ENCODE data around the gene ADARB2. TPM values are rescaled to one million over a fixed set of nuclear protein-coding genes. Genes with fewer than 3 reads are reported as not detected.

Gene ADARB2
- total and polyA plus RNA-seq, 3 experiments from 2014 or later = not detected

- POLR2A ChIA-PET = no interaction called here
- H3K36me3 ChIP-seq (ENCODE audit: insufficient read depth, low read length) = no peaks in the 10 kb centered on the region
- peak overlapping the region in 1 of 8 donors; percentile 29 for H3K27ac Mint-ChIP-seq
- no peaks in the 10 kb centered on the region for H3K9me3 ChIP-seq (ENCODE audit: low read length)
- peaks cover under 1 to 16% of the 10 kb centered on the region in 2 donors for H3K27me3 Mint-ChIP-seq
- H3K27me3 ChIP-seq (ENCODE audit: insufficient read depth, low read length, poor library complexity, severe bottlenecking) = no peaks in the 10 kb centered on the region
- no peak overlapping the region for H3K4me3 Mint-ChIP-seq
- peaks cover 0 to 3% (median 0%) of the 10 kb centered on the region in 5 donors for H3K9me3 Mint-ChIP-seq
- H3K36me3 Mint-ChIP-seq = no peaks in the 10 kb centered on the region
- CTCF ChIA-PET = no interaction called here
- no peak overlapping the region for H3K4me3 ChIP-seq (ENCODE audit: low read length)
- no peak for DNase-seq
- peaks cover 0 to 6% (median 5%) of the 10 kb centered on the region in 3 donors for H3K4me1 Mint-ChIP-seq
- H3K4me1 ChIP-seq (ENCODE audit: insufficient read depth, low read length) = no peaks in the 10 kb centered on the region
- no peak overlapping the region for H3K27ac ChIP-seq (ENCODE audit: low read depth, low read length)
Observed at GRCh38 chr10:1663226-1663625, 74.1 kb downstream of the ADARB2 start.

- Histone ChIP-seq H3K27me3 (ENCODE audit: insufficient read depth, low read length, poor library complexity, severe bottlenecking) (no peaks in the 10 kb centered on the region), H3K27ac (ENCODE audit: low read depth, low read length) (no peak overlapping the region), H3K9me3 (ENCODE audit: low read length) (no peaks in the 10 kb centered on the region), H3K4me1 (ENCODE audit: insufficient read depth, low read length) (no peaks in the 10 kb centered on the region), H3K36me3 (ENCODE audit: insufficient read depth, low read length) (no peaks in the 10 kb centered on the region), H3K4me3 (ENCODE audit: low read length) (no peak overlapping the region)
- H3K9me3 Mint-ChIP-seq = peaks cover 0 to 3% (median 0%) of the 10 kb centered on the region in 5 donors
- H3K4me1 Mint-ChIP-seq = peaks cover 0 to 6% (median 5%) of the 10 kb centered on the region in 3 donors
- H3K27ac Mint-ChIP-seq = peak overlapping the region in 4 of 8 donors; percentile 27 to 93 (median 64)
- ChIA-PET CTCF (no interaction called here), POLR2A (no interaction called here)
- no peaks in the 10 kb centered on the region for H3K36me3 Mint-ChIP-seq
- peak overlapping the region in 2 of 7 donors; percentile 57 to 77 for H3K4me3 Mint-ChIP-seq
- peak in 2 of 5 donors; percentile 15 for DNase-seq
- H3K27me3 Mint-ChIP-seq = peaks cover 4 to 16% of the 10 kb centered on the region in 2 donors
Observed at GRCh38 chr10:1662438-1663025, 74.8 kb downstream of the ADARB2 start.

- H3K27me3 Mint-ChIP-seq = peaks cover 4 to 16% of the 10 kb centered on the region in 2 donors
- Histone ChIP-seq H3K27me3 (ENCODE audit: insufficient read depth, low read length, poor library complexity, severe bottlenecking) (no peaks in the 10 kb centered on the region), H3K9me3 (ENCODE audit: low read length) (no peaks in the 10 kb centered on the region), H3K4me3 (ENCODE audit: low read length) (no peak overlapping the region), H3K4me1 (ENCODE audit: insufficient read depth, low read length) (no peaks in the 10 kb centered on the region), H3K27ac (ENCODE audit: low read depth, low read length) (no peak overlapping the region), H3K36me3 (ENCODE audit: insufficient read depth, low read length) (no peaks in the 10 kb centered on the region)
- no peak for DNase-seq
- H3K4me3 Mint-ChIP-seq = no peak overlapping the region
- H3K4me1 Mint-ChIP-seq = peaks cover 0 to 6% (median 5%) of the 10 kb centered on the region in 3 donors
- ChIA-PET POLR2A (no interaction called here), CTCF (no interaction called here)
- H3K27ac Mint-ChIP-seq = peak overlapping the region in 1 of 8 donors; percentile 70
- peaks cover 0 to 3% (median 0%) of the 10 kb centered on the region in 5 donors for H3K9me3 Mint-ChIP-seq
- H3K36me3 Mint-ChIP-seq = no peaks in the 10 kb centered on the region
Observed at GRCh38 chr10:1661859-1662437, 75.4 kb downstream of the ADARB2 start.

- no peak overlapping the region for H3K27ac ChIP-seq (ENCODE audit: low read depth, low read length)
- H3K9me3 Mint-ChIP-seq = peaks cover 0 to 1% (median 0%) of the 10 kb centered on the region in 5 donors
- no peak for DNase-seq
- no peaks in the 10 kb centered on the region for H3K36me3 Mint-ChIP-seq
- peak overlapping the region in 1 of 8 donors; percentile 70 for H3K27ac Mint-ChIP-seq
- no peaks in the 10 kb centered on the region for H3K27me3 ChIP-seq (ENCODE audit: insufficient read depth, low read length, poor library complexity, severe bottlenecking)
- POLR2A ChIA-PET = no interaction called here
- H3K4me3 Mint-ChIP-seq = peak overlapping the region in 1 of 7 donors; percentile 15
- H3K4me3 ChIP-seq (ENCODE audit: low read length) = no peak overlapping the region
- no peaks in the 10 kb centered on the region for H3K36me3 ChIP-seq (ENCODE audit: insufficient read depth, low read length)
- CTCF ChIA-PET = no interaction called here
- no peaks in the 10 kb centered on the region for H3K4me1 ChIP-seq (ENCODE audit: insufficient read depth, low read length)
- H3K9me3 ChIP-seq (ENCODE audit: low read length) = no peaks in the 10 kb centered on the region
- H3K27me3 Mint-ChIP-seq = peaks cover 4 to 16% of the 10 kb centered on the region in 2 donors
- peaks cover 0 to 6% (median 5%) of the 10 kb centered on the region in 3 donors for H3K4me1 Mint-ChIP-seq
Observed at GRCh38 chr10:1661416-1661815, 75.9 kb downstream of the ADARB2 start.

GRCh38 chr10:1660815-1661214 lies 76.5 kb downstream of the ADARB2 start:
- H3K27ac ChIP-seq (ENCODE audit: low read depth, low read length) = no peak overlapping the region
- Mint-ChIP-seq H3K27ac (peak overlapping the region in 1 of 8 donors; percentile 70), H3K36me3 (no peaks in the 10 kb centered on the region), H3K4me3 (no peak overlapping the region), H3K9me3 (no peaks in the 10 kb centered on the region), H3K4me1 (peaks cover 0 to 6% (median 5%) of the 10 kb centered on the region in 3 donors), H3K27me3 (peaks cover 4 to 16% of the 10 kb centered on the region in 2 donors)
- H3K9me3 ChIP-seq (ENCODE audit: low read length) = no peaks in the 10 kb centered on the region
- POLR2A ChIA-PET = no interaction called here
- CTCF ChIA-PET = no interaction called here
- no peak overlapping the region for H3K4me3 ChIP-seq (ENCODE audit: low read length)
- H3K36me3 ChIP-seq (ENCODE audit: insufficient read depth, low read length) = no peaks in the 10 kb centered on the region
- H3K27me3 ChIP-seq (ENCODE audit: insufficient read depth, low read length, poor library complexity, severe bottlenecking) = no peaks in the 10 kb centered on the region
- H3K4me1 ChIP-seq (ENCODE audit: insufficient read depth, low read length) = no peaks in the 10 kb centered on the region
- DNase-seq = no peak

- ChIA-PET POLR2A (no interaction called here), CTCF (no interaction called here)
- Mint-ChIP-seq H3K9me3 (no peaks in the 10 kb centered on the region), H3K4me1 (peaks cover 0 to 6% (median 5%) of the 10 kb centered on the region in 3 donors), H3K27me3 (peaks cover 4 to 16% of the 10 kb centered on the region in 2 donors), H3K4me3 (no peak overlapping the region), H3K36me3 (no peaks in the 10 kb centered on the region), H3K27ac (no peak overlapping the region)
- Histone ChIP-seq H3K27me3 (ENCODE audit: insufficient read depth, low read length, poor library complexity, severe bottlenecking) (no peaks in the 10 kb centered on the region), H3K9me3 (ENCODE audit: low read length) (no peaks in the 10 kb centered on the region), H3K27ac (ENCODE audit: low read depth, low read length) (no peak overlapping the region), H3K4me1 (ENCODE audit: insufficient read depth, low read length) (no peaks in the 10 kb centered on the region), H3K36me3 (ENCODE audit: insufficient read depth, low read length) (no peaks in the 10 kb centered on the region), H3K4me3 (ENCODE audit: low read length) (no peak overlapping the region)
- no peak for DNase-seq
Observed at GRCh38 chr10:1660386-1660785, 76.9 kb downstream of the ADARB2 start.

GRCh38 chr10:1659221-1659791 lies 78.0 kb downstream of the ADARB2 start:
- ChIA-PET CTCF (no interaction called here), POLR2A (no interaction called here)
- Histone ChIP-seq H3K9me3 (ENCODE audit: low read length) (no peaks in the 10 kb centered on the region), H3K4me1 (ENCODE audit: insufficient read depth, low read length) (no peaks in the 10 kb centered on the region), H3K4me3 (ENCODE audit: low read length) (no peak overlapping the region), H3K27ac (ENCODE audit: low read depth, low read length) (no peak overlapping the region), H3K36me3 (ENCODE audit: insufficient read depth, low read length) (no peaks in the 10 kb centered on the region), H3K27me3 (ENCODE audit: insufficient read depth, low read length, poor library complexity, severe bottlenecking) (no peaks in the 10 kb centered on the region)
- Mint-ChIP-seq H3K27me3 (peaks cover 4 to 16% of the 10 kb centered on the region in 2 donors), H3K9me3 (no peaks in the 10 kb centered on the region), H3K4me1 (peaks cover 0 to 6% (median 5%) of the 10 kb centered on the region in 3 donors), H3K36me3 (no peaks in the 10 kb centered on the region), H3K4me3 (no peak overlapping the region), H3K27ac (no peak overlapping the region)
- DNase-seq = no peak

GRCh38 chr10:1658658-1659057 lies 78.7 kb downstream of the ADARB2 start:
- Mint-ChIP-seq H3K27me3 (peaks cover 4 to 16% of the 10 kb centered on the region in 2 donors), H3K27ac (peak overlapping the region in 1 of 8 donors; percentile 7), H3K4me1 (peaks cover 0 to 6% (median 5%) of the 10 kb centered on the region in 3 donors), H3K36me3 (no peaks in the 10 kb centered on the region), H3K4me3 (no peak overlapping the region), H3K9me3 (no peaks in the 10 kb centered on the region)
- DNase-seq = no peak
- no peaks in the 10 kb centered on the region for H3K9me3 ChIP-seq (ENCODE audit: low read length)
- H3K4me3 ChIP-seq (ENCODE audit: low read length) = no peak overlapping the region
- H3K36me3 ChIP-seq (ENCODE audit: insufficient read depth, low read length) = no peaks in the 10 kb centered on the region
- H3K4me1 ChIP-seq (ENCODE audit: insufficient read depth, low read length) = no peaks in the 10 kb centered on the region
- no peak overlapping the region for H3K27ac ChIP-seq (ENCODE audit: low read depth, low read length)
- ChIA-PET CTCF (no interaction called here), POLR2A (no interaction called here)
- H3K27me3 ChIP-seq (ENCODE audit: insufficient read depth, low read length, poor library complexity, severe bottlenecking) = no peaks in the 10 kb centered on the region
